Eye (tissue), 1 donor: ENCODE measurements around the gene EPHA7.
A peak's percentile ranks its signal among the peaks of the same experiment; 100 is the strongest.

Source experiments
- DNase-seq: peaks from one replicate; pipeline ENCODE4 v3.0.0-alpha.2; 2015

The EPHA7 gene

GRCh38 chr6:93238632-93239031 lies 180.7 kb downstream of the EPHA7 start:
- DNase-seq = no peak

- DNase-seq = peak; percentile 26
These were observed 183.6 kb downstream of the EPHA7 start for GRCh38 chr6:93235775-93236174.

GRCh38 chr6:93226822-93227221 lies 192.5 kb downstream of the EPHA7 start:
- no peak for DNase-seq

- no peak for DNase-seq
These were observed 197.1 kb downstream of the EPHA7 start for GRCh38 chr6:93222071-93222851.

GRCh38 chr6:93219447-93219846 lies 199.9 kb downstream of the EPHA7 start:
- no peak for DNase-seq

- DNase-seq = peak; percentile 57
These were observed 201.3 kb downstream of the EPHA7 start for GRCh38 chr6:93218096-93218495.

GRCh38 chr6:93213028-93213427 lies 206.3 kb downstream of the EPHA7 start:
- peak; percentile 57 for DNase-seq

GRCh38 chr6:93210908-93211307 lies 208.5 kb downstream of the EPHA7 start:
- no peak for DNase-seq

GRCh38 chr6:93209358-93209757 lies 210.0 kb downstream of the EPHA7 start:
- no peak for DNase-seq

GRCh38 chr6:93196406-93196970 lies 222.9 kb downstream of the EPHA7 start:
- no peak for DNase-seq

- no peak for DNase-seq
These were observed 224.9 kb downstream of the EPHA7 start for GRCh38 chr6:93194480-93194879.

- DNase-seq = no peak
These were observed 225.5 kb downstream of the EPHA7 start for GRCh38 chr6:93193868-93194267.
